Naive thymus-derived CD4-positive, alpha-beta T cell (primary cell): ENCODE measurements around the gene YIPF3. TPM values are rescaled to one million over a fixed set of nuclear protein-coding genes. Genes with fewer than 3 reads are reported as not detected.
A peak's percentile ranks its signal among the peaks of the same experiment; 100 is the strongest.

Source experiments
- ATAC-seq: fragments of 150-1000 bp; cut with Tn5 transposase; 2 replicates; pipeline ENCODE4 v1.10.0; 2021; ENCODE audit warnings: mild to moderate bottlenecking, moderate library complexity
- CTCF ChIA-PET: fragments of 350-600 bp; sonication (Branson Sonifier 250); formaldehyde crosslinking; loops from one replicate; lab custom pipeline; 2021; ENCODE audit warnings: antibody characterized with exemption; lab: Charles Lee
- POLR2A ChIA-PET: fragments of 350-600 bp; sonication (Branson Sonifier 250); formaldehyde crosslinking; loops from one replicate; lab custom pipeline; 2021; ENCODE audit warnings: antibody characterized with exemption, inconsistent platforms; lab: Charles Lee
- DNase-seq, 9 donors: peaks; one replicate each; pipeline versions ENCODE4 v3.0.0 to v3.0.0-alpha.2; 2020 to 2022; ENCODE audit warnings: mixed read lengths in 1 of 9
- H3K27ac ChIP-seq: one replicate; pipeline ENCODE4 v1.7.0; 2013; ENCODE audit warnings: mild to moderate bottlenecking, low read depth, low read length, moderate library complexity
- H3K27me3 ChIP-seq, 2 donors: one replicate each; pipeline ENCODE4 v1.7.0; 2013; ENCODE audit warnings: low read length in 2 of 2, mild to moderate bottlenecking in 2 of 2, moderate library complexity in 2 of 2; ENCODE audit not compliant: control insufficient read depth in 2 of 2, insufficient read depth in 2 of 2
- H3K36me3 ChIP-seq, 3 experiments: 1 replicate in 2 of 3; 2 replicates in 1 of 3; pipeline ENCODE4 v1.7.0; 2013; ENCODE audit warnings: low read length in 3 of 3, mild to moderate bottlenecking in 3 of 3, moderate library complexity in 1 of 3; ENCODE audit not compliant: insufficient read depth in 3 of 3, control insufficient read depth in 2 of 3
- H3K4me1 ChIP-seq, 2 donors: one replicate each; pipeline ENCODE4 v1.7.0; 2013; ENCODE audit warnings: low read length in 2 of 2, mild to moderate bottlenecking in 2 of 2, moderate library complexity in 1 of 2; ENCODE audit not compliant: control insufficient read depth in 2 of 2, insufficient read depth in 2 of 2
- H3K4me3 ChIP-seq: 2 replicates; pipeline ENCODE4 v1.7.0; 2013; ENCODE audit warnings: mild to moderate bottlenecking, low read length
- H3K9me3 ChIP-seq, 3 experiments: 1 replicate in 2 of 3; 2 replicates in 1 of 3; pipeline ENCODE4 v1.7.0; 2013; ENCODE audit warnings: low read length in 3 of 3; ENCODE audit not compliant: control insufficient read depth in 2 of 3
- H3K27ac Mint-ChIP-seq, 9 donors: one replicate each; pipeline ENCODE4 v1.8.0; 2020 to 2022; ENCODE audit warnings: mixed read lengths in 9 of 9, mild to moderate bottlenecking in 8 of 9, moderate library complexity in 5 of 9, inconsistent platforms in 2 of 9
- H3K27me3 Mint-ChIP-seq, 5 donors: one replicate each; pipeline ENCODE4 v1.8.0; 2021 to 2022; ENCODE audit warnings: mixed read lengths in 5 of 5, mild to moderate bottlenecking in 1 of 5
- H3K36me3 Mint-ChIP-seq, 5 donors: one replicate each; pipeline ENCODE4 v1.8.0; 2020 to 2022; ENCODE audit warnings: mixed read lengths in 5 of 5, mild to moderate bottlenecking in 3 of 5, inconsistent platforms in 1 of 5
- H3K4me1 Mint-ChIP-seq, 7 donors: one replicate each; pipeline ENCODE4 v1.8.0; 2020 to 2022; ENCODE audit warnings: mixed read lengths in 7 of 7, mild to moderate bottlenecking in 3 of 7, inconsistent platforms in 1 of 7
- H3K4me3 Mint-ChIP-seq, 10 donors: one replicate each; pipeline ENCODE4 v1.8.0; 2020 to 2022; ENCODE audit warnings: mild to moderate bottlenecking in 10 of 10, mixed read lengths in 10 of 10, moderate library complexity in 6 of 10, inconsistent platforms in 2 of 10
- H3K9me3 Mint-ChIP-seq, 11 donors: one replicate each; pipeline ENCODE4 v1.8.0; 2020 to 2022; ENCODE audit warnings: mixed read lengths in 11 of 11, mild to moderate bottlenecking in 4 of 11, inconsistent platforms in 1 of 11, moderate library complexity in 1 of 11
- intact Hi-C, 2 donors: fragments of 100-400 bp; cut with micrococcal nuclease; formaldehyde crosslinking; loops; one replicate each; pipeline ENCODE4 v1.15.1; 2023
- polyA plus RNA-seq, 2 donors: library from polyadenylated mRNA; unstranded; fragments of 300-500 nt; fragmentation: Illumina TruSeq; gene quantifications; one replicate each; pipeline ENCODE4 v1.2.3, GENCODE V29; 2021
- total RNA-seq, 6 experiments: library from RNA in 5 of 6; stranded (reverse) in 5 of 6; gene quantifications; 1 replicate in 5 of 6; 2 replicates in 1 of 6; pipeline ENCODE4 v1.2.3 and lab custom pipeline; 2021 to 2026

YIPF3 gene
- total and polyA plus RNA-seq, 7 experiments from 2014 or later = 54.4 to 75.9 (median 68.3) TPM

- Mint-ChIP-seq H3K36me3 (peaks cover 0 to 16% (median 0%) of the 10 kb centered on the region in 5 donors), H3K27me3 (no peaks in the 10 kb centered on the region), H3K9me3 (no peaks in the 10 kb centered on the region), H3K4me1 (peaks cover 8 to 40% (median 25%) of the 10 kb centered on the region in 7 donors), H3K4me3 (no peak overlapping the region), H3K27ac (no peak overlapping the region)
- POLR2A ChIA-PET = interaction anchor here (0.9 kb wide), 1 partner anchor 9 kb away, joined by 3 read pairs; no protein-coding TSS in a partner anchor
- no peaks in the 10 kb centered on the region for H3K9me3 ChIP-seq
- DNase-seq = no peak
- ATAC-seq = no peak
- intact Hi-C loops = no loop called here
- no peak overlapping the region for H3K27ac ChIP-seq
- no peaks in the 10 kb centered on the region for H3K27me3 ChIP-seq
- H3K4me3 ChIP-seq = no peak overlapping the region
- H3K4me1 ChIP-seq = peaks cover 0 to 2% of the 10 kb centered on the region in 2 donors
- peaks cover 0 to 12% (median 0%) of the 10 kb centered on the region in 3 experiments for H3K36me3 ChIP-seq
- CTCF ChIA-PET = interaction anchor here (1.2 kb wide), 1 partner anchor 17 kb away, joined by 4 read pairs; no protein-coding TSS in a partner anchor
These were observed 27.3 kb downstream of the YIPF3 start for GRCh38 chr6:43489277-43490072.

- Histone ChIP-seq H3K36me3 (peaks cover 0 to 12% (median 0%) of the 10 kb centered on the region in 3 experiments), H3K4me1 (no peaks in the 10 kb centered on the region), H3K27me3 (no peaks in the 10 kb centered on the region), H3K4me3 (no peak overlapping the region), H3K9me3 (no peaks in the 10 kb centered on the region), H3K27ac (no peak overlapping the region)
- no peaks in the 10 kb centered on the region for H3K9me3 Mint-ChIP-seq
- ChIA-PET POLR2A (interaction anchor here (0.9 kb wide), 1 partner anchor 8 kb away, joined by 3 read pairs; no protein-coding TSS in a partner anchor), CTCF (no interaction called here)
- peak overlapping the region in 1 of 10 donors; percentile 7 for H3K4me3 Mint-ChIP-seq
- DNase-seq (no peak), ATAC-seq (no peak)
- peaks cover 0 to 16% (median 0%) of the 10 kb centered on the region in 5 donors for H3K36me3 Mint-ChIP-seq
- no peak overlapping the region for H3K27ac Mint-ChIP-seq
- peaks cover 3 to 35% (median 19%) of the 10 kb centered on the region in 7 donors for H3K4me1 Mint-ChIP-seq
- intact Hi-C loops = no loop called here
- H3K27me3 Mint-ChIP-seq = no peaks in the 10 kb centered on the region
These were observed 28.0 kb downstream of the YIPF3 start for GRCh38 chr6:43488667-43489276.

GRCh38 chr6:43481591-43482236 lies 35.0 kb downstream of the YIPF3 start:
- H3K36me3 ChIP-seq = no peaks in the 10 kb centered on the region
- ChIA-PET POLR2A (interaction anchor here (1.0 to 1.1 kb wide), 2 partner anchors 14 to 185 kb away, joined by 3 read pairs; no protein-coding TSS in a partner anchor), CTCF (interaction anchor here (1.2 kb wide), 1 partner anchor 24 kb away, joined by 6 read pairs; no protein-coding TSS in a partner anchor)
- Mint-ChIP-seq H3K27me3 (no peaks in the 10 kb centered on the region), H3K4me1 (peaks cover 39 to 64% (median 59%) of the 10 kb centered on the region in 7 donors), H3K9me3 (no peaks in the 10 kb centered on the region), H3K4me3 (peak overlapping the region in 1 of 10 donors; percentile 12), H3K36me3 (peaks cover 0 to 23% (median 1%) of the 10 kb centered on the region in 5 donors), H3K27ac (no peak overlapping the region)
- ATAC-seq (no peak), DNase-seq (no peak)
- H3K27me3 ChIP-seq = no peaks in the 10 kb centered on the region
- no peak overlapping the region for H3K27ac ChIP-seq
- no peaks in the 10 kb centered on the region for H3K9me3 ChIP-seq
- H3K4me3 ChIP-seq = no peak overlapping the region
- intact Hi-C loops = no loop called here
- H3K4me1 ChIP-seq = peaks cover 10 to 13% of the 10 kb centered on the region in 2 donors

GRCh38 chr6:43481075-43481474 lies 35.7 kb downstream of the YIPF3 start:
- Mint-ChIP-seq H3K4me3 (no peak overlapping the region), H3K9me3 (no peaks in the 10 kb centered on the region), H3K36me3 (peaks cover 0 to 21% (median 0%) of the 10 kb centered on the region in 5 donors), H3K27me3 (no peaks in the 10 kb centered on the region), H3K27ac (peak overlapping the region in 1 of 9 donors; percentile 19), H3K4me1 (peaks cover 42 to 69% (median 63%) of the 10 kb centered on the region in 7 donors)
- peaks cover 10 to 16% of the 10 kb centered on the region in 2 donors for H3K4me1 ChIP-seq
- no peak for ATAC-seq
- no peaks in the 10 kb centered on the region for H3K27me3 ChIP-seq
- no peak for DNase-seq
- H3K9me3 ChIP-seq = no peaks in the 10 kb centered on the region
- H3K4me3 ChIP-seq = no peak overlapping the region
- ChIA-PET CTCF (interaction anchor here (1.2 kb wide), 1 partner anchor 25 kb away, joined by 6 read pairs; no protein-coding TSS in a partner anchor), POLR2A (interaction anchor here (0.7 to 1.1 kb wide), 3 partner anchors 8 to 185 kb away, joined by 3 read pairs; no protein-coding TSS in a partner anchor)
- H3K36me3 ChIP-seq = no peaks in the 10 kb centered on the region
- H3K27ac ChIP-seq = no peak overlapping the region
- intact Hi-C loops = no loop called here

- peak overlapping the region; percentile 87 to 99 (median 93) for H3K4me3 Mint-ChIP-seq
- H3K9me3 Mint-ChIP-seq = no peaks in the 10 kb centered on the region
- Histone ChIP-seq H3K4me1 (peaks cover 10 to 16% of the 10 kb centered on the region in 2 donors), H3K4me3 (peak overlapping the region; percentile 83), H3K27ac (peak overlapping the region; percentile 96), H3K27me3 (no peaks in the 10 kb centered on the region), H3K9me3 (no peaks in the 10 kb centered on the region), H3K36me3 (no peaks in the 10 kb centered on the region)
- peaks cover 37 to 57% (median 54%) of the 10 kb centered on the region in 7 donors for H3K4me1 Mint-ChIP-seq
- H3K27me3 Mint-ChIP-seq = no peaks in the 10 kb centered on the region
- peak overlapping the region; percentile 90 to 98 (median 96) for H3K27ac Mint-ChIP-seq
- POLR2A ChIA-PET = interaction anchor here (0.6 to 1.8 kb wide), 10 partner anchors 17 to 1446 kb away, joined by 3 to 8 read pairs (median 4); partner anchors contain the start of genes ABCC10, CNPY3, LRRC73 and POLR1C
- CTCF ChIA-PET = interaction anchor here (1.1 to 1.4 kb wide), 2 partner anchors 19 to 27 kb away, joined by 3 read pairs; no protein-coding TSS in a partner anchor
- intact Hi-C loops = loop anchor here (5.0 kb wide), 2 partner anchors 159 to 909 kb away; partner anchors contain the start of genes CDC5L (in 1 of the 2) and MAD2L1BP (in 1 of the 2)
- DNase-seq (peak in 4 of 9 donors; percentile 6 to 20 (median 12)), ATAC-seq (no peak)
- peaks cover 0 to 11% (median 0%) of the 10 kb centered on the region in 5 donors for H3K36me3 Mint-ChIP-seq
These were observed 38.7 kb downstream of the YIPF3 start for GRCh38 chr6:43478008-43478372.
